IPS-18c (cell line): Measurements from ENCODE around the gene LMO2.
"Not testable (repeated sequence)": the region's sequence is repeated elsewhere in the genome, so short reads cannot be mapped to it uniquely, and the experiment has no call there.

Experiments
- H3K4me3 ChIP-seq: 2 replicates; pipeline ENCODE4 v1.7.0; 2013; ENCODE audit warnings: low read depth, mild to moderate bottlenecking, low read length, moderate library complexity; ENCODE audit not compliant: insufficient read depth
- H3K9me3 ChIP-seq: one replicate; pipeline ENCODE4 v1.6.1; 2013; ENCODE audit warnings: mild to moderate bottlenecking, low read length, moderate library complexity; ENCODE audit not compliant: control insufficient read depth, insufficient read depth

The LMO2 gene

DNA sequence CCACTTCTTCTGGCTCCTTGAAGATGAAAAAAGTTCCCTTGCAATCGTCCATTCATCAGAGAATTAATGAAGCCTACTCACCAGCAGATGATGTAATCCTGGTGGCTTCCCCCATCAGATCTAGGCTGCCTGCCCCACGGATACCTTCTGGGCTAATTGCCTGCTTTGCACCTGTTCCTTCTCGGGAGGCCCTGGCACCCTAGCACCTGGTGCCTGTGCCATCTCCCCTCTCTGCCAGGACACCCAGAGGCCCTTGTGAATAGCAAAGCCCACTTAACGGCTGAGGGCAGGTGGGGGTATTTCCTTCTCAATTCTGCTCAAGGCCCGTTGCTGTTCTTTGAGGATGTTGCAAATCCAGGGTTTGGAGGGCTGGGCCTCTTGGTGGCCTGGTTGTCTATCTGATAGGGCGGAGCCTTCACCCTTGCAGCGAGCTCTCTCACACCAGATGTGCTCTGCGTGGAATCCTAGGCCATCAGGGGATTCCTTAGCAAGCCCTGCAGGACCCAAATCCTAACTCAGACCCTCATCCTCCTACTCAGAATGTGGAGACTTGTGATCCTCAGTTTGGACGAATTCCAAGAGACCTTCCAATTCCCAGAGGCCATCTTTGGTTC, at the start of gene LMO2:
TSS of gene LMO2 (minus strand) at position 363 of the 614 bp plus-strand sequence. CDS start 22,360 bp downstream, outside the sequence.
- no peak within 1 kb of the TSS for H3K4me3 ChIP-seq
- H3K9me3 ChIP-seq = no peaks in the 10 kb centered on the region

DNA sequence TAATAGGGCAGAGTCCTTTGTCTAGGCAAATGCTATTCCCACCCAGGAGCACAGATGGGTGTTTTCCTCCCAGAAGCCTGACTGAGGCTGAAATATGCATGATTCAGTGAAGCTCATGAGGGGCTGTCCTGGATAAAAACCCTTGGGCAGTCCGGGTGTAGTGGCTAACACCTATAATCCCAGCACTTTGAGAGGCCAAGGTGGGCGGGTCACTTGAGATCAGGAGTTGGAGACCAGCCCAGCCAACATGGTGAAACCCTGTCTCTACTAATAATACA, 48.6 kb upstream of the LMO2 start:
- H3K9me3 ChIP-seq = no peaks in the 10 kb centered on the region
- no peak overlapping the region for H3K4me3 ChIP-seq

DNA sequence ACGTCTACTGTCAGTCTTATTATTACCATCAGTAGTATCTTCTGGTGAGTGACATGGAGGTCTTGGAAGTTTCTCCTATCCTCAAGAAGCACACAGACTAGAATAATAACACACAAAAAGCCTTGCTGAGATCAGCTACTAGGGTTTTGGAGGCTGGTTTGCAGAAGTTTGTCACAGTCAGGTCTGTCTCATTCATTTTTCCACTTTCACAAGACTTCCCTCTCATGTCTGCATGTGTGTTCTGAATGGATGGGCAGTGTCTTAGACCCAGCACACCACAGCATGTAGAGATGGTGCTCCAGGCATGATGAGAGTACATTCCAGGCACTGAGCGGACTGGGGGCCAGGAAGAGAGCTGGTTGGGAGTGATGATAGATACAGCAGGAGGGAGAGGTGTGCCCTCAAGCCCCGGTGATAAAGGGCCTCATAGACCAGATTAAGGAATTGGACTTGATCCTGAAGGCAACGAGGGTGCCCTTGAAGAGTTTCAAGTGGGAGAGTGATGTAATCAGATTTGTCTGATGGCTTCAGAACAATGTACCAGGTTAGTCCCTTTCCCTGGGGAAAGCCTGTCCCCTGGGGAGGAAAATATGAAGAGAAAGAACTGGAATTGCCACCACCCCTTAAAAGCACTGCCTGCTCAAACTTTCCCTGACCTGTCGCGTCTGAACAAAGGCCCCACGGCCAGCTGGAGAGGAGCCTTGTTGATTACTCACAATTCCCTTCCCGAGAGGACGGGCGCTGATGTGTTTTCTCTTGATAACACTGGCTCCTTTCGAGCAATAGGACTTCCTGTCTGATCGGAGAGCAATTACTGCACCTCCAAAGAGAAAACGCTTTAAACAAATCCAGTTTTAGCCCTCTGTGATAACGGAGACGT, 45.1 kb upstream of the LMO2 start:
- Histone ChIP-seq H3K9me3 (no peaks in the 10 kb centered on the region), H3K4me3 (no peak overlapping the region)

DNA sequence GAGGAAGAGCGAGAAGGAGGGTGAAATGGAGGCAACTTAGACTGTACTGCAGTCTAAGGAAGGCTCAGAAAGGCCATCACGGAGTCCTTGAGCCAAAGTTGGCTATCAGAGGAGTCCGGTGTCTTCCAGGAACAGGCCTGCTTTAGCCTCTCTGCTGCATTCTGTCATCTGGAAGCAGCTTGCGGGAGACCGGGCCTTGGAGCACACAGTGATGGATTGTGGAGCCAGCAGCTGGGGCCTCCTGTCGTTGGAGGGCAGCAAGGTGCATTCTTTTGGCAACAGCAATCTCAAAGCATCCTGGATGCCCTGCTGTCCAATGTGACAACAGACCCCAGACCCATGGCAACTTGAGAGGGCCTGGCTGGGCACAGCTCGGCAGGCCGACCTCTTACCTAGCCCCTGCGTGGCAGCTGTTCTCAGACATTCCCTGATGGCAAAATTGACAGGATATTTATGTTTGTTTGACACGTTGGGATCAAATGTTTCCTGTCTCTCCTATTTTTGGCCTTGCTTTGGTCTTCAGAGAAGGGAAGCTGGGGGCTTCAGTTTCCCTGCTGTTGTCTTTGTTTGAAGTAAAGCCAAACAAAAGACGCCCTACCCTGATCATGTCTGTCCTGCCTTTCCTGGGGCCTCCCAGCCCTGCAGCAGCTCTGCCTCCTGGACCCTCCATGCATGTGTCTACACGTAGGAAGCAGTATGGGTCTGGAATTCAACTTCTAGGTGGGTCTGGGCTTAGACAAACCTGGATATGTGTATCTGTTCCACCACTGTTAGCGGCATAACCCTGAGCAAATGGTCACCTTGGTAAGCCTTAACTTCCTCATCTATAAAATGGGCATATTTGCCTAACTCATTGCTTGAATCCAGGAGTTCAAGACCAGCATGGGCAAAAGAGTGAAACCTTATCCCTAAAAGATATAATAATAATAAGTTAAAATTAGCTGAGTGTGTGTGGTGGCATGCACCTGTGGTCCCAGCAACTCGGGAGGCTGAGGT, 43.9 kb upstream of the LMO2 start:
- Histone ChIP-seq H3K9me3 (no peaks in the 10 kb centered on the region), H3K4me3 (no peak overlapping the region)

DNA sequence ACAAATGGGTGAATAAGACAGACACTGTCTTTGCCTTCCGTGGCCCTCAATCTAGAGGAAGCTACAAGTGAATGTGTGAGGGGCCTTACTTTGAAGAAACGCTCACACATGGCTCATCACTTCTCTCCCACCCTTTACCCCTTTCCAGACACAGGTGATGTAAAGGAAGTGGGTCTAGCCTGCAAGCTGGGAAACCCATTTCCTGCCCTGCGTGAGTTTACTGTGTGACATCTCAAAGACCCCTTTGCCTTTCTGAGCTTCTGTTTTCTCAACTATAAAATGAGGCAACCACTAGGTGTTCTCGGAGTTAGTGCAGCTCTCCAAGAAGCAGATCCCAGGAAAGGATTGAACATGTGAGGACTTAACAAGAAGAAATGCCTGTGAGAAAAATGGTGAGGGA, 43.1 kb upstream of the LMO2 start:
- Histone ChIP-seq H3K9me3 (no peaks in the 10 kb centered on the region), H3K4me3 (no peak overlapping the region)

DNA sequence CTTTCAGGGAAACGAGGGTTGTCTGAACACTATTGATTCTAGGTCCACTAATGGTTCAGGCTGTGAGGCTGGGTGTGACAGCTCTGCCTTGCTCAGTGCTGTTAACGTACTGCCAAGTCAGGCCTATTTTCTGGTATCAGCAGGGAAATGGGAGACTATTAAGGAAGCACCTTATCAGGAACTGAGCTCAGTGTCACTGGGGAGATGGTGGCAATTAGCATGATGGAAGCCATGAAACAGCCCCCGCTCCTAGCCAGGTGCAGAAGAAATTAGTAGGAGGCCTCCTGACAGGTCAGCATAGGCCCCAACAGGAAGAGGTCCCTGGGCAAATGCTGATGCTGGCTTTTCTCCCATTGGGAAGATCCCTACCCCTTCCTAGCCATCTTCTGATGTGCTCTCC, 42.6 kb upstream of the LMO2 start:
- Histone ChIP-seq H3K9me3 (no peaks in the 10 kb centered on the region), H3K4me3 (no peak overlapping the region)

DNA sequence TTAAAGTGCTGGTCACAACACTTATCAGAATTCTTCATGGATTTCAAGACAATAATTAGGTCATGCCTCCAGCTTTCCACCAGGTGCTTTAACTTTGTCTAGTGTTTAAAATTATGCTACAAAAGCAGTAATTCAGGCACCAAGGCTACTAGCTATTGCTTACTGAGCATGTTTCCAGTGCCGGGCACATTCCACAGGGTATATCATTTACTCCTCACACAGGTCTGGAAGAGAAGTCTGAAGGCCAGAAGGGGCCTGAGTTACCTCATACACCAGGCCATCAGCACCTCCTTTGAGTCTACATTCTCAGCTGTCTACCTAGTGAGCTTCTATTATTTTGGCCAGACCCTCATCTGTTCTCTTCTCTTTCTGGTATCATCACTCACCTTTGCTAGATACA, 41.7 kb upstream of the LMO2 start:
- Histone ChIP-seq H3K4me3 (no peak overlapping the region), H3K9me3 (no peaks in the 10 kb centered on the region)

DNA sequence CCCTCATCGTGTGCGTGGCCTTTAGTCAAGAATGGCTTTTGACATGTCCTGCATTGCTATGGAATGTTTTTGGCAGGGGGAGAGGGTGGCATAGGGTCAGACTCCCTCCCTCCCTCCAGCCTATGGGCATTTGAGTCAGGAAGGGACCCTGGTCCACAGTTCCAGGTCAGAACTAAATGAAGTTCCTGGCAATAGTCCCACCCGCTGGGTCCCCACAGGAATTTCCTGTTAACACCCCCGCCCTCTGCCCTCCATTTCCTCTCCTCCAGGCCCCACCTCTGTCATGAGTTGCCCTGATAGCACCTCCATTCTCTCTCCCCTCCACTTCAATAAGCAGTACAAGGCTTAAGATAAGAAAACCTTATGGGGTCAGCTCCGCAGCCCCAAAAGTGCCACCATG, 40.8 kb upstream of the LMO2 start:
- Histone ChIP-seq H3K9me3 (no peaks in the 10 kb centered on the region), H3K4me3 (no peak overlapping the region)

DNA sequence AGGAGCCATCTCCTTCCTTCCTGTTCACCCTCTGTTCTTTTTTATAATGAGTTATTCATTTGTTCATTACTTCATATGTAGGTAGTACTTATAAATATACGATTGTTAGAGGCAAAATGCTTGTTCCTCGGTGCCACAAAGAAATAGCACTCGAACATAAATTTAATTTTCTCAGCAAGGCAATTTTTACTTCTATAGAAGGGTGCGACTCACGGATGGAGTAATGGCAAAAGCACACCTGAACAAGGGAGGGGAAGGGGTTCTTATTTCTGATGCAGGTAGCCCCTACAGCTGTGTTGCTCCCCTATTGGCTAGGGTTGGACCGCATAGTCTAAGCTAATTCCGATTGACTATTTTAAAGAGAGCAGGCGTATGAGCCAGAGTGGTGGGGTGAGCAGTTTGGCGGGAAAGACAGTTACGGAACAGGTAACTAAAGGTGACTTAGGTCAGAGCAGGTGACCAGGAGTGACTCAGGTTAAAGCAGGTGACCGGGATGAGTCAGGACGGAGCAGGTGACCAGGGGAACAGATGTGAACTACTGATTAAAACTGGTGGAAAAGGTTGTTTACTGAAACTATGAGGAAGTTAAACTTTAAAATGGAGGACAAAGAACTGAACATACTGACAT, 40.0 kb upstream of the LMO2 start:
- not testable (repeated sequence) for H3K9me3 ChIP-seq, H3K4me3 ChIP-seq

DNA sequence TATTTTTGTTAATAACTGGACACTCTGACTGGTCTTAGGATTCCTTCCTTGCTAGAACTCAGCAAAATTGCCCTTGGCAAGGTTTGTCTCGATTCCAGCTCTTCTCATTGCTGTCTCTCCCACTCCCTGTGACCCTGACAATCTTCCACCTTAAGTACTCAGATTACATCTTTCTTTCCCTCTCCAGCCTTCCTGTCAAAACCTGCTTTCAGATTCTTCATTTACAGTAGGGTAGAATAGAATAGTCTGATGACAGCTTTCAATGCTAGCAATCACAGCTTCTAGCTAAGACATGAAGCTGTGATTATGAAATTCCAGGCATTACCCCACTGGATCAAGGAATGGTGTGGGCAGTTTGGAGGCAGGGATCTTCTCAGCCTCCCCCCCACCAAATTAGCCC, 39.2 kb upstream of the LMO2 start:
- no peak overlapping the region for H3K4me3 ChIP-seq
- no peaks in the 10 kb centered on the region for H3K9me3 ChIP-seq

DNA sequence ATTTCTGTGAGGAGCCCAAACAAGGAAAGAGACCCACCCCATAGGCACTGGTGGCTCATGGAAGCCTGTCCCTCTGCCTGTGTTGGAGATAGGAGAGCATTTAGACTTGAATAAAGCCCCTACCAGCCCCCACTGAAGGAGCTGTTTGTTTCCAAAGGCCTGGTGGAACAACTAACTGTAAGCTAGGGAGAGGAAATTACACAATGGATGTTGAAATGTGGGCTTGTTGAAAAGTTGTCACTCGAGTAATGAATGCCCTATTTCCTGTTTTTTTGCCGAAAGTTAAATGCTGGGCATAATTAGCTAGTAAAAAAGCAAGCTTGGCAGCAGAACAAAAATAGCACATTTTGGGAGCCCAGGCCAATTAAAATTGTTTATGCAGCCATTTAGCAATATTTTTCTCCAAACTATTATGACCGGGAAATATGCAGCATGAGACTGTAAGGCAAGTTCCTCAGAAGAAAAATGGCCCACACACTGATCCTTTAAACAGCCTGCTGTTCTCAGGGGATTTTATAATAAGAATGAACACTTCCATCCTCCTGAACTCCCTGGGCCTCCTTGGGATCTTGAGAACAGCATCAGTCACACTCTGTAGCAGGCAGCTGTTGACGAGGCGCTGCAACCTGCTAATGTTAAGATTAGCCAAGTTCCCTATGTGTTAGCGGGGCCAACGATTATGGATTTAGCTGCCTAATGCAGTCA, 38.6 kb upstream of the LMO2 start:
- no peak overlapping the region for H3K4me3 ChIP-seq

DNA sequence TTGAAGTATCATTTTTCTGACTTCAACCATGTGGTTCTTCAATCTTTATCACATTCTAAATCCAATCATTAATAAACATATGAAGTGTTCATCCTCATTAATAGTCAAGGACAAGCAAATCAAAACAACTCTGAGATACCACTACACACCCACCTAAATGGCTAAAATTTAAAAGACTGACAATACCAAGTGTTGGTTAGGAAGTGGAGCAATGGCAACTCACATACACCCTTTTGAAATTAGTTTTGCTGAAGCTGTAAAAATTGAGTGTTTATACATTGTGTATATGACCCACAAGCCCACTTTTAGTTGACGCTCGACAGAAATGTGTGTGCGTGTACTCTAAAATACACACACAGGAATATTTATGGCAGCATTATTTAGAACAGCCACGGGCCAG, 36.7 kb upstream of the LMO2 start:
- no peak overlapping the region for H3K4me3 ChIP-seq
- no peaks in the 10 kb centered on the region for H3K9me3 ChIP-seq

More for the DNA sequence above, 38.6 kb upstream of the LMO2 start:
- H3K9me3 ChIP-seq = no peaks in the 10 kb centered on the region

DNA sequence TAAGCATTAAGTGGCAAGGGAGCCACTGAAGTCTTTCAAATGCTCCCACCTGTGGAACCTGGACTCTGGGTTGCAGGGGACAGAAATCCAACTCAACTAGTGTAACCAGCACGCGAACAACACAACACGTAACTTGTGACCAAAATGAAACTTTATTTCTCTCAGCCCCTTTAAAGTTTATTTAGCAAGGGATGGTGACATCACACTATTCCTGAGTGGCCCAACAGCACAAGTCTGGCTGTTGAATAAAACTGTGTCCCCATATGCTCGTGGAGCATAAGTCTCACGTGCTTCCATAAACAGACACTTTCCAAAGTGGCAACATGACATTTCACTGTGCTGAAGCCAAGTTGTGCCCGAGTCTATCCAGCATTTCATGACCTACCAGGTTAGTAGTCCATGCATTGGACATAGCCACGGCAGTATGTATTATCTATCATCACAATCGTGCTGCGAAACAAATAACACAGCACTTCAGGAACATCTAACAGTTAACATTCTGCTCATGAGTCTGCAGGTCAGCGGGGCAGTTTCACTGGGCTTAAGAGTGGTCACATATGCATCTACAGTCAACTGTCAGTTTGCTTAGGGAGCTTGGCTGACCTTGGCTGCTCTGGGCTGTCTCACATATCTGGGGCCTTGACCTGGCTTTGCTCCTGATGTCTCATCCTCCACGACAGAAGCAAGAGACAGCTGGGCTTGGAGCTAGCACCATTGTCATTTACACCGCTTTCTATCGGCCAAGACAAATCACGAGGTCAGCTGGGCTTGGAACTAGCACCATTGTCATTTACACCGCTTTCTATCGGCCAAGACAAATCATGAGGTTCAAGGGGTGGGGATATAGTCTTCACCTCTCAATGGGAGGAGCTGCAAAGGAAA, 35.0 kb upstream of the LMO2 start:
- no peaks in the 10 kb centered on the region for H3K9me3 ChIP-seq
- H3K4me3 ChIP-seq = no peak overlapping the region

DNA sequence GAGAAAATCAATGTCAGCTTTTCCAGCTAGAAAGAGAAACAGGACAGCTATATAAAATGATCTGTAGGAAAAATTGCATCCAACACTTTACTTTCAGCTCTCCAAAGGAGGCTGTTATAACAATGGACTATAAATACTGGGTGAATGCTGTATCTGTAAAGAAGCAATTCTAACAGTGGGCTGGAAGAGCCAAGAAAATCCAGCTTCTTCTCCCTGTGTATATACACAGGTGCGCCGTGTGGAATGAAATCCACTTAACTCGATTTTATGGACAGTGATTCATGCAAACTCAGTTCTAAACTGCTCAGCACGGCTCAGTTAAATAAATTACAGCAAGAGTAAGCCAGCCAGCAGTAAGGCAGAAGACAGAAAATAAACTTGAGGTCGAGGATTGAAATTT, 32.5 kb upstream of the LMO2 start:
- Histone ChIP-seq H3K9me3 (no peaks in the 10 kb centered on the region), H3K4me3 (no peak overlapping the region)

DNA sequence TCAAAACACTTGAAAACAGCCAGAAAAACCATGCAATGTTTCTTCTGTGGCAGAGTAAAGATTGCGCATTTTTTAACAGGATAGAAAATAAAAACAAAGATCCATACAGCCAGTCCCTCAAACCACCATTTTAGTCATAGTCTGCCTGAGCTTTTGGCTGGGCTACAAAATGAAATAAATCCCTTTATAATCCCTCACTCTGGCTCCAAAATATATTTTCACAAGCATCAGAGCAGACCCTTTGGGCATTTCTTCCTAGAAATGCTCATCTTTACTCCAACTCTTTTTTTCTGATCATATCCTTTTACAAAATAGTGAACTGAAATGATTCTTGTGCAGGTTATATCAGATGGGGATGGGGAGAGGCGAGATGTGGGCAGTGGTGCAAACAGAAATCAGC, 31.8 kb upstream of the LMO2 start:
- no peaks in the 10 kb centered on the region for H3K9me3 ChIP-seq
- H3K4me3 ChIP-seq = no peak overlapping the region
